Fibroblast of skin of left biceps (primary cell): ENCODE results near the gene CSK.
"Not testable (repeated sequence)": the region's sequence is repeated elsewhere in the genome, so short reads cannot be mapped to it uniquely, and the experiment has no call there.

Experiments used
- DNase-seq, 2 experiments: peaks; one replicate each; pipeline ENCODE4 v3.0.0-alpha.2; 2013; ENCODE audit warnings: low read depth in 2 of 2

Gene CSK

GRCh38 chr15:74781431-74782258, at the start of gene CSK:
Gene CSK, plus strand, starts transcription at chr15:74782080. Its CDS starts 16,218 bp downstream, at chr15:74798298.
- DNase-seq, result no peak

GRCh38 chr15:74732846-74733245, 49.0 kb upstream of the CSK start:
- no peak for DNase-seq

GRCh38 chr15:74733269-74733668, 48.6 kb upstream of the CSK start:
- no peak for DNase-seq

GRCh38 chr15:74735305-74735704, 46.6 kb upstream of the CSK start:
- DNase-seq, result no peak

- not testable (repeated sequence) for DNase-seq
These were observed 43.6 kb upstream of the CSK start for GRCh38 chr15:74738239-74738638.

GRCh38 chr15:74742422-74742821, 39.5 kb upstream of the CSK start:
- DNase-seq, result no peak

GRCh38 chr15:74746389-74746788, 35.5 kb upstream of the CSK start:
- DNase-seq, result no peak

- no peak for DNase-seq
These were observed 33.4 kb upstream of the CSK start, which contains the start of gene CYP1A2 for GRCh38 chr15:74748322-74748946. Gene CYP1A2, plus strand, starts transcription at chr15:74748845. Its CDS starts 894 bp downstream, at chr15:74749739.

GRCh38 chr15:74749832-74750231, 32.0 kb upstream of the CSK start:
- no peak for DNase-seq

GRCh38 chr15:74750751-74751150, 31.1 kb upstream of the CSK start:
- no peak for DNase-seq

- no peak for DNase-seq
These were observed 29.9 kb upstream of the CSK start for GRCh38 chr15:74752011-74752410.

- DNase-seq, result no peak
These were observed 29.3 kb upstream of the CSK start for GRCh38 chr15:74752531-74752930.

GRCh38 chr15:74754593-74755215, 27.2 kb upstream of the CSK start:
- no peak for DNase-seq

GRCh38 chr15:74758736-74759135, 23.1 kb upstream of the CSK start:
- no peak for DNase-seq

GRCh38 chr15:74762791-74763150, 19.1 kb upstream of the CSK start:
- no peak for DNase-seq

- no peak for DNase-seq
These were observed 18.5 kb upstream of the CSK start for GRCh38 chr15:74763416-74763815.

GRCh38 chr15:74767167-74768098, 14.4 kb upstream of the CSK start:
- DNase-seq, result no peak

- no peak for DNase-seq
These were observed 13.6 kb upstream of the CSK start for GRCh38 chr15:74768099-74768770.

GRCh38 chr15:74768771-74769342, 13.0 kb upstream of the CSK start:
- no peak for DNase-seq

- DNase-seq, result no peak
These were observed 12.3 kb upstream of the CSK start for GRCh38 chr15:74769463-74770025.
